Inflammatory macrophage treated with lipopolysaccharide for 4 hours (primary cell): ENCODE measurements around the gene ARHGEF28.

Experiments
- DNase-seq: peaks from one replicate; pipeline ENCODE4 v3.0.0-alpha.2; 2020

The ARHGEF28 gene

GRCh38 chr5:73974871-73975360 lies 348.9 kb downstream of the ARHGEF28 start:
- DNase-seq, result no peak

GRCh38 chr5:73975845-73976244 lies 349.8 kb downstream of the ARHGEF28 start:
- no peak for DNase-seq

- no peak for DNase-seq
Measured at GRCh38 chr5:73977146-73977545, 351.1 kb downstream of the ARHGEF28 start.

- no peak for DNase-seq
Measured at GRCh38 chr5:73979321-73979720, 353.3 kb downstream of the ARHGEF28 start.

GRCh38 chr5:73981704-73982103 lies 355.7 kb downstream of the ARHGEF28 start:
- no peak for DNase-seq

- DNase-seq, result no peak
Measured at GRCh38 chr5:73983644-73984043, 357.6 kb downstream of the ARHGEF28 start.

GRCh38 chr5:73985145-73985544 lies 359.1 kb downstream of the ARHGEF28 start:
- no peak for DNase-seq

GRCh38 chr5:73986729-73987128 lies 360.7 kb downstream of the ARHGEF28 start:
- DNase-seq, result no peak

- no peak for DNase-seq
Measured at GRCh38 chr5:73987915-73988314, 361.9 kb downstream of the ARHGEF28 start.

GRCh38 chr5:73989956-73990355 lies 364.0 kb downstream of the ARHGEF28 start:
- DNase-seq, result no peak
